Osteocyte (in vitro differentiated cells): Measurements from ENCODE around the gene EPHA6. TPM values are rescaled to one million over a fixed set of nuclear protein-coding genes. Genes with fewer than 3 reads are reported as not detected.

Experiments
- DNase-seq: peaks from one replicate; pipeline ENCODE4 v3.0.0; 2021; ENCODE audit warnings: mixed read lengths; ENCODE audit not compliant: unreplicated experiment; ENCODE audit errors: extremely low spot score
- H3K27ac Mint-ChIP-seq: one replicate; pipeline ENCODE4 v1.8.0; 2021; ENCODE audit warnings: mild to moderate bottlenecking, mixed read lengths; ENCODE audit not compliant: unreplicated experiment
- H3K27me3 Mint-ChIP-seq: one replicate; pipeline ENCODE4 v1.8.0; 2021; ENCODE audit warnings: mixed read lengths; ENCODE audit not compliant: unreplicated experiment
- H3K36me3 Mint-ChIP-seq: one replicate; pipeline ENCODE4 v1.8.0; 2021; ENCODE audit warnings: mixed read lengths; ENCODE audit not compliant: unreplicated experiment
- H3K4me1 Mint-ChIP-seq: one replicate; pipeline ENCODE4 v1.8.0; 2021; ENCODE audit warnings: mixed read lengths; ENCODE audit not compliant: unreplicated experiment
- H3K4me3 Mint-ChIP-seq: one replicate; pipeline ENCODE4 v1.8.0; 2021; ENCODE audit warnings: mild to moderate bottlenecking, moderate library complexity, mixed read lengths; ENCODE audit not compliant: unreplicated experiment
- H3K9me3 Mint-ChIP-seq: one replicate; pipeline ENCODE4 v1.8.0; 2021; ENCODE audit warnings: mixed read lengths; ENCODE audit not compliant: unreplicated experiment
- total RNA-seq: library from RNA; stranded (reverse); gene quantifications from 2 replicates; pipeline ENCODE4 v1.2.1, GENCODE V29; 2021
- TF ChIP-seq, protein P1 (sequence below): fragments of 200-600 bp; sonication (generic); IDR thresholded peaks from 2 replicates; pipeline ENCODE4 v1.5.0; 2021; ENCODE audit warnings: antibody characterized with exemption, mild to moderate bottlenecking, moderate library complexity

The EPHA6 gene
- total RNA-seq, 1 donor from 2014 or later: 0.51 TPM

- Mint-ChIP-seq H3K4me3 (no peak overlapping the region), H3K27me3 (peaks cover 30% of the 10 kb centered on the region), H3K9me3 (no peaks in the 10 kb centered on the region), H3K4me1 (no peaks in the 10 kb centered on the region), H3K36me3 (no peaks in the 10 kb centered on the region), H3K27ac (no peak overlapping the region)
- TF ChIP-seq, protein P1, sequence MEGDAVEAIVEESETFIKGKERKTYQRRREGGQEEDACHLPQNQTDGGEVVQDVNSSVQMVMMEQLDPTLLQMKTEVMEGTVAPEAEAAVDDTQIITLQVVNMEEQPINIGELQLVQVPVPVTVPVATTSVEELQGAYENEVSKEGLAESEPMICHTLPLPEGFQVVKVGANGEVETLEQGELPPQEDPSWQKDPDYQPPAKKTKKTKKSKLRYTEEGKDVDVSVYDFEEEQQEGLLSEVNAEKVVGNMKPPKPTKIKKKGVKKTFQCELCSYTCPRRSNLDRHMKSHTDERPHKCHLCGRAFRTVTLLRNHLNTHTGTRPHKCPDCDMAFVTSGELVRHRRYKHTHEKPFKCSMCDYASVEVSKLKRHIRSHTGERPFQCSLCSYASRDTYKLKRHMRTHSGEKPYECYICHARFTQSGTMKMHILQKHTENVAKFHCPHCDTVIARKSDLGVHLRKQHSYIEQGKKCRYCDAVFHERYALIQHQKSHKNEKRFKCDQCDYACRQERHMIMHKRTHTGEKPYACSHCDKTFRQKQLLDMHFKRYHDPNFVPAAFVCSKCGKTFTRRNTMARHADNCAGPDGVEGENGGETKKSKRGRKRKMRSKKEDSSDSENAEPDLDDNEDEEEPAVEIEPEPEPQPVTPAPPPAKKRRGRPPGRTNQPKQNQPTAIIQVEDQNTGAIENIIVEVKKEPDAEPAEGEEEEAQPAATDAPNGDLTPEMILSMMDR: no peak
- DNase-seq: no peak
Observed at GRCh38 chr3:97713634-97714033, 899.2 kb downstream of the EPHA6 start.

DNA sequence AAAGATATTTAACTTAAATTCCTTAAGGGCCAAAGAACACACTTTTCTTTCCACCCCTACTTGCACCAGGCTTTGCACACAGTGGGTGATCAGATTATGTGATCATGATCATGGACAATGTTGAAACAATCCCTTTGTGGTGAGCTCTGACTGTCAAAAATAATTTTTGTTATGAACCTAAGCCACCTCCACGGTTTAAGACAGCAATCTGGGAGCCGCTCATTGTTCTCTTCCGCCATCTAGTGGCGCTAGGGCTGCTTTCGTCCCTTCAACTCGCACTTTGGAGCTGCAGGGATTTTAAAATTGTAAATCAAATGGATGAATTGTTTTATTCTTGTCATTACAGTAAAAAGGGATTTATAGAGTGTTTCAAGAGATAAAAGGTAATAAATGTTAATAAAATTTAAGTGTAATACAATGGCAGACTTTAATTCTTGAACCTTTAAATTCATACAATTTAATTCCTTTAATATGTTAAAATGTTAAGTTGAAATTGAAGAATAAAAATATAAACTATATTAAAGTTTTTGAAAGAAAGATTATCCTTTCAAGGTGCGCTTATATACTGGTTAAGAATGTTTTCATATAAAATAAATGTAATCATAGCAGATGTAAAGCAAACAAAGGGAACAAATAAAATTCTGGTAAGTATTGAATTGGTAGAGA, 904.9 kb downstream of the EPHA6 start:
- no peak for DNase-seq
- H3K4me3 Mint-ChIP-seq: no peak overlapping the region
- H3K27ac Mint-ChIP-seq: no peak overlapping the region
- H3K9me3 Mint-ChIP-seq: no peaks in the 10 kb centered on the region
- H3K4me1 Mint-ChIP-seq: no peaks in the 10 kb centered on the region
- H3K27me3 Mint-ChIP-seq: peaks cover 34% of the 10 kb centered on the region
- no peaks in the 10 kb centered on the region for H3K36me3 Mint-ChIP-seq
- TF ChIP-seq, protein P1: peak; percentile 95

- Mint-ChIP-seq H3K9me3 (no peaks in the 10 kb centered on the region), H3K27me3 (peaks cover 35% of the 10 kb centered on the region), H3K36me3 (no peaks in the 10 kb centered on the region), H3K27ac (no peak overlapping the region), H3K4me1 (no peaks in the 10 kb centered on the region), H3K4me3 (no peak overlapping the region)
- TF ChIP-seq, protein P1: no peak
- DNase-seq: no peak
Observed at GRCh38 chr3:97720417-97720816, 906.0 kb downstream of the EPHA6 start.

DNA sequence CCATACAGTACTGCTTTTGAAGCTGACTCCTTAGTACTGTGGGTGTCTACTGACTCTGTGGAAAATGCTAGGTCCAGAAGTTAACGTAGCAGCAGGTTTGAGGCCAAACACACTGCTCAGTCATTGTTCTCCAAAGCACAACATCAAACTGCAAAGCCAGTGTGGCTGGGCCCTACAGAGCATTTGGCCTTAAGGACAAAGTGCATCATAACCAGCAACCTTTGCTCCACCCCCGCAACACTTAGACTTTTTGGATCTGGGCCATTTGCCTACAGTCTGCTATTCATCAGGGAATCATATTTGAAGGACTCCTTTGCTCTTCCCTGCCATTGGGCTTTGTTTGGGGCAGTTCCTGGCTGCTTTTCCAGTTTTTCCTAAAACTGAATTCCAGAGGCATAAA, 907.1 kb downstream of the EPHA6 start:
- DNase-seq: no peak
- Mint-ChIP-seq H3K27me3 (peaks cover 29% of the 10 kb centered on the region), H3K4me1 (no peaks in the 10 kb centered on the region), H3K4me3 (no peak overlapping the region), H3K36me3 (no peaks in the 10 kb centered on the region), H3K9me3 (no peaks in the 10 kb centered on the region), H3K27ac (no peak overlapping the region)
- TF ChIP-seq, protein P1: no peak

DNA sequence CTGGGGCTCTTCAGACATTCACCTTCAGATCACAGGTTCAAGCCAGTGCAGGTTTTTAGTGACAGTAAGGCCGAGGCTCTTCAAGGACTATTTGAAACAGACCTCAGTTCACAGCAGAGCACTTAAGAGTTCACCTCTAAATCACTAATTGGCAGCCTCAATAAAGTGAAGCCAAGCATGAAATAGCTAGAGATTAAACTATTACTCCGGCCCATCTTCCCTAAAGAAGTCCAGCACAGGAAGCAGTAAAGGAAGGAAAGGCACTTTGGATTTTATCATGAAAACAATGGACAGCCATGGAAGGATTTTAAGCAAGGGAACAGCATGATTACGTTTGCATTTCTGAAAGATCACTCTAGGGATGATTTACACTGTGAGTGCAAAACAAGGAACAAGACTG, 922.5 kb downstream of the EPHA6 start:
- H3K36me3 Mint-ChIP-seq: no peaks in the 10 kb centered on the region
- H3K9me3 Mint-ChIP-seq: no peaks in the 10 kb centered on the region
- H3K27ac Mint-ChIP-seq: no peak overlapping the region
- H3K27me3 Mint-ChIP-seq: peaks cover 58% of the 10 kb centered on the region
- no peaks in the 10 kb centered on the region for H3K4me1 Mint-ChIP-seq
- TF ChIP-seq, protein P1: no peak
- H3K4me3 Mint-ChIP-seq: no peak overlapping the region
- DNase-seq: no peak
